ENCODE results near the gene EGFLAM. TPM values are rescaled to one million over a fixed set of nuclear protein-coding genes. Genes with fewer than 3 reads are reported as not detected.
A peak's percentile ranks its signal among the peaks of the same experiment; 100 is the strongest.

Gene EGFLAM
- total and polyA plus RNA-seq, 9 of the 15 experiments (the other 6 are each of a cell fraction or from before 2014, with no cell fraction given): 0.09 to 2.5 (median 1.0) TPM

- TF ChIP-seq KDM4B (IDR thresholded peaks at IDR 0.05; ENCODE audit: borderline replicate concordance in 2 of 2, low read depth in 1 of 2) (no peak), TFAP4 (CRISPR knock-in tag; IDR thresholded peaks at IDR 0.05; ENCODE audit: borderline replicate concordance) (no peak)
Measured at GRCh38 chr5:38289457-38289856, 31.1 kb downstream of the EGFLAM start (continued).

GRCh38 chr5:38290028-38290653 is 31.8 kb downstream of the EGFLAM start:
- Histone ChIP-seq H3K4me3 (peak overlapping the region; percentile 25), H3K79me2 (ENCODE audit: control insufficient read depth, insufficient read depth, low read length) (peaks cover 14% of the 10 kb centered on the region; the same call in 1 of the 3 replicates), H3K36me3 (ENCODE audit: control insufficient read depth, insufficient read depth, low read length) (no peaks in the 10 kb centered on the region), H3K4me1 (replicated peaks in 1 of 2; ENCODE audit: control insufficient read depth in 2 of 2, insufficient read depth in 2 of 2, low read length in 2 of 2) (peaks cover 4 to 18% of the 10 kb centered on the region in 2 experiments; a peak in 4 of 5 replicates), H2AFZ (ENCODE audit: low read depth, low read length) (peak overlapping the region; percentile 63), H3K9ac (ENCODE audit: insufficient read depth in 1 of 2, low read depth in 2 of 2, low read length in 2 of 2) (peak overlapping the region; percentile 37 to 66; a peak in 3 of 4 replicates), H3K9me3 (replicated peaks; ENCODE audit: control insufficient read depth, insufficient read depth, low read depth, low read length) (no peaks in the 10 kb centered on the region), H3K4me2 (ENCODE audit: insufficient read depth, low read length) (peak overlapping the region; percentile 60), H3K27ac (ENCODE audit: extremely low read depth, low read depth, low read length) (peak overlapping the region; percentile 26; the same call in 2 of the 3 replicates), H4K20me1 (replicated peaks; ENCODE audit: control insufficient read depth, insufficient read depth, low read length) (no peaks in the 10 kb centered on the region), H3K27me3 (ENCODE audit: control insufficient read depth in 2 of 2, insufficient read depth in 2 of 2, low read length in 2 of 2) (no peaks in the 10 kb centered on the region), H3K9me1 (ENCODE audit: control insufficient read depth, insufficient read depth, low read length) (no peaks in the 10 kb centered on the region)
- FAIRE-seq (peak; percentile 15), ATAC-seq (peak; percentile 78), DNase-seq (ENCODE audit: extremely low read depth in 1 of 4, low spot score in 3 of 4) (peak in 2 of 4 experiments; percentile 31 to 68)
- 7% methylated on average over 8 of the region's 8 CpGs for WGBS (ENCODE audit: insufficient coverage, low coverage, missing lambda C conversion rate)
- POLR2A ChIA-PET: interaction anchor here (0.6 kb wide), 1 partner anchor 36 kb away, joined by 4 read pairs; no protein-coding TSS in a partner anchor
- CTCF ChIA-PET (ENCODE audit: low intra/inter-chr PET ratio): no interaction called here
- BruUV-seq (replicated peaks): TSS peak; percentile 64
- in situ Hi-C loops (cut with MboI): no loop called here
- intact Hi-C loops (cut with micrococcal nuclease): loop anchor here (1.0 kb wide), 1 partner anchor 8 kb away; no protein-coding TSS in a partner anchor
- TF ChIP-seq PKNOX1 (IDR thresholded peaks at IDR 0.05) (peak; percentile 40; the same call in 1 of the 2 replicates), TBP (optimal IDR thresholded peaks at IDR 0.05; ENCODE audit: low read depth, low read length) (no peak), ZNF584 (CRISPR knock-in tag; IDR thresholded peaks at IDR 0.05; ENCODE audit: low read depth) (no peak), NFIC (IDR thresholded peaks at IDR 0.05) (peak; percentile 46), ZNF133 (CRISPR knock-in tag; IDR thresholded peaks at IDR 0.05) (no peak), ZNF445 (CRISPR knock-in tag; IDR thresholded peaks at IDR 0.05; ENCODE audit: low read depth) (no peak), E2F6 (IDR thresholded peaks at IDR 0.05; ENCODE audit: borderline replicate concordance in 1 of 2, extremely low read depth in 1 of 2, insufficient read depth in 1 of 2, insufficient read length in 1 of 2, low read depth in 1 of 2, low read length in 1 of 2, poor library complexity in 1 of 2, severe bottlenecking in 1 of 2) (peak in 1 of 2 experiments; percentile 32), DNMT1 (IDR thresholded peaks at IDR 0.05) (no peak), FIP1L1 (IDR thresholded peaks at IDR 0.05; ENCODE audit: low read depth, low read length, poor library complexity, severe bottlenecking) (no peak), ZNF436 (CRISPR knock-in tag; IDR thresholded peaks at IDR 0.05) (no peak), KDM5B (IDR thresholded peaks at IDR 0.05; ENCODE audit: insufficient replicate concordance, low read depth, low read length) (no peak), MEIS2 (IDR thresholded peaks at IDR 0.05; ENCODE audit: partially characterized antibody) (peak; percentile 51), ZC3H8 (IDR thresholded peaks at IDR 0.05) (no peak)

Data from K562 (cell line).